H4 (cell line): ENCODE measurements around the gene SCUBE2. TPM values are rescaled to one million over a fixed set of nuclear protein-coding genes. Genes with fewer than 3 reads are reported as not detected.
A peak's percentile ranks its signal among the peaks of the same experiment; 100 is the strongest.
"Not testable (repeated sequence)": the region's sequence is repeated elsewhere in the genome, so short reads cannot be mapped to it uniquely, and the experiment has no call there.

ENCODE experiments used
- DNase-seq: peaks from one replicate; pipeline ENCODE4 v3.0.0-alpha.2; 2015; ENCODE audit warnings: low spot score
- total RNA-seq: library from RNA; depleted of rRNA; stranded (reverse); fragments of >200 nt; shearing (Covaris generic); gene quantifications from 2 replicates; pipeline ENCODE4 v1.2.3, GENCODE V29; 2014

Gene SCUBE2
- total RNA-seq, 1 experiment from 2014 or later, result 0.10 TPM

GRCh38 chr11:9109858-9110731 is 18.7 kb upstream of the SCUBE2 start:
- DNase-seq, result no peak

GRCh38 chr11:9104580-9104979 is 13.2 kb upstream of the SCUBE2 start:
- DNase-seq, result no peak

GRCh38 chr11:9103542-9104276 is 12.3 kb upstream of the SCUBE2 start:
- no peak for DNase-seq

DNA sequence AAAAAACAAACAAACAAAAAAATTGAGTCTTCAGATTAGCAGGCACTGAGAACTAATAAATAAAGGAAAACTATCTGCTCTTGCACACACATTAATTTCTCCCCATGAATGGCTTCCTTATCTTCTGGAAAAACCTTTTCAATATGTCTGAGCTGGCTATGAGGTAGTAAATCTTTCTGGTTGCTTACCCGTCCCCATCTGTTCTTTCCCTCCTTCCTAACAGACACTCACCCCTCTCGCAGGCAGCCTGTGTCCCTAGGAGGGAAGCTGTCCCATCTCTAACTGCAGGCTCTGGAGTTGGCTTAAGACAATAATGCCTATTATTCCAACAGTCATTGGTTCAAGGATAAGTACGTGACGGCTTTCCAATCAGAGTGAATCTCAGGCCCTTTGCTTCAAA is 8.2 kb upstream of the SCUBE2 start:
- no peak for DNase-seq

DNA sequence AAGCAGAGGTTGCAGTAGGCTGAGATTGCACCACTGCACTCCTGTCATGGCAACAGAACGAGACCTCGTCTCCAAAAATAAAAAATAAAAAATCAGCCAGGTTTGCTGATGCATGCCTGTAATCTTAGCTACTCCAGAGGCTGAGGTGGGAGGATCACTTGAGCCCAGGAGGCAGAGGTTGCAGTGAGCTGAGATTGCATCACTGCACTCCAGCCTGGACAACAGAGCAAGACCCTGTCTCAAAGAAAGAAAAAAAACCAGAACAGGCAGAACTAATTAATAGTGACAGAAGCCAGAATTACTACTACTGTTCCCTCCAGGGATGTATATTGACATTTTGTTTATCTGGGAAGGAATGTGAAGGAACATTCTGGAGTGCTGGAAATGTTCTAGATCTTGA is 7.1 kb upstream of the SCUBE2 start:
- not testable (repeated sequence) for DNase-seq

DNA sequence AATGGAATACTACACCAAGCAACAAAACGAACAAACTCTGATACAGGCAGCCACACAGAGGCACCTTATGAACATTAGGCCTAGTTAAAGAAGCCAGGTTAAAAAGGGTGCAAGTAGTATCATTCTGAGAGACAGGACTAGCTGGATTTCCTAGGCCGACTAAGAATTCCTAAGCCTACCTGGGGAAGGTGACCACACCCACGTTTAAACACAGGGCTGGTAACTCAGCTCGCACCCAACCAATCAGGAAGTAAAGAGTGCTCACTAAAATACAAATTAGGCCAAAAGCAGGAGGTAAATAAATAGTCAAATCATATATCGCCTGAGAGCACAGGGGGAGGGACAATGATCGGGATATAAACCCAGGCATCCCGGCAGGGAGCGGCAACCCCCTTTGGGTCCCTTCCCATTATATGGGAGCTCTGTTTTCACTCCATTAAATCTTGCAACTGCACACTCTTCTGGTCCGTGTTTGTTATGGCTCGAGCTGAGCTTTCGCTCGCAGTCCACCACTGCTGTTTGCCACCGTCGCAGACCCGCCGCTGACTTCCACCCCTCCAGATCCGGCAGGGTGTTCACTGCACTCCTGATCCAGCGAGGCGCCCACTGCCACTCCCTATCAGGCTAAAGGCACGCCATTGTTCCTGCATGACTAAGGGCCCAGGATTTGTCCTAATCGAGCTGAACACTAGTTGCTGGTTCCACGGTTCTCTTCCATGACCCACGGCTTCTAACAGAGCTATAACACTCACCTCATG is 6.0 kb upstream of the SCUBE2 start:
- DNase-seq, result not testable (repeated sequence)

DNA sequence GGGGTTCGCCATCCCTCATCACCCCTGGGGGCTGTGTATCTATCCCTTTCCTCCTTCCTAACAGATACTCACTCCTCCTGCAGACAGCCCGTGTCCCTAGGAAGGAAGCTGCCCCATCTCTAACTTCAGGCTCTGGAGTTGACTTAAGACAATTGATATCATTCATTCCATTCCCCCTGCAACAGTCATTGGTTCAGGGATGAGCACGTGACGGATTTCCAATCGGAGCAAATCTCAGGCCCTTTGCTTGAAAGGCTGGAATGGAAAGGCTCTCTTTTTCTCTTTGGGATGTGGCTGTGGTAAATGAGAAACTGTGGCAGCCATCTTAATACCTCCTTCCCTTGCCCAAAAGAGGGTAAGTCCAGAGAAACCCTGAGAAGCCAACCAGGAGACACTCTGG is 5.0 kb upstream of the SCUBE2 start:
- DNase-seq, result no peak

DNA sequence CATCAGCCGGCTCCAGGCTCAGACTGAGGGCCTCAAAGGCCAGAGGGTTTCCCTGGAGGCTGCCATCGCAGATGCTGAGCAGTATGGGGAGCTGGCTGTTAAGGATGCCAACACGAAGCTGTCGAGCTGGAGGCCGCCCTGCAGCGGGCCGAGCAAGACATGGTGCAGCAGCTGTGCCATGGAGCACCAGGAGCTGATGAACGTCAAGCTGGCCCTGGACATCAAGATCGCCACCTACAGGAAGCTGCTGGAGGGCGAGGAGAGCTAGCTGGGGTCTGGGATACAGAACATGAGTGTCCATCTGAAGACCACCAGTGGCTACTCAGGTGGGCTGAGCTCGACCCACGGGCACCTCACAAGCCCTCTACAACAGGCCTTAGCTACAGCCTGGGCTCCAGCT is 4.0 kb upstream of the SCUBE2 start:
- no peak for DNase-seq

DNA sequence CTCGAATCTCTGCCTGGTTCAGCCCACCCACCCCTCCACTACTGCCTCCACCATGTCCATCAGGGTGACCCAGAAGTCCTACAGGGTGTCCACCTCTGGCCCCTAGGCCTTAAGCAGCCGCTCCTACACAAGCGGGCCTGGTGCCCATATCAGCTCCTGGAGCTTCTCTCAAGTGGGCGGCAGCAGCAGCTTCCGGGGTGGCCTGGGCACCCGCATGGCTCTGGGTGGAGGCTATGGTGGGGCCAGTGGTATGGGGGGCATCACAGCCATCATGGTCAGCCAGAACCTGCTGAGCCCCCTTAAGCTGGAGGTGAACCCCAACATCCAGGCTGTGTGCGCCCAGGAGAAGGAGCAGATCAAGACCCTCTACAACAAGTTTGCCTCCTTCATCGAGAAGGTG is 3.0 kb upstream of the SCUBE2 start:
- DNase-seq, result no peak

- DNase-seq, result no peak
These were observed 1.7 kb upstream of the SCUBE2 start for GRCh38 chr11:9092853-9093778.

- DNase-seq, result no peak
These were observed 673 bp upstream of the SCUBE2 start for GRCh38 chr11:9092072-9092471.

DNA sequence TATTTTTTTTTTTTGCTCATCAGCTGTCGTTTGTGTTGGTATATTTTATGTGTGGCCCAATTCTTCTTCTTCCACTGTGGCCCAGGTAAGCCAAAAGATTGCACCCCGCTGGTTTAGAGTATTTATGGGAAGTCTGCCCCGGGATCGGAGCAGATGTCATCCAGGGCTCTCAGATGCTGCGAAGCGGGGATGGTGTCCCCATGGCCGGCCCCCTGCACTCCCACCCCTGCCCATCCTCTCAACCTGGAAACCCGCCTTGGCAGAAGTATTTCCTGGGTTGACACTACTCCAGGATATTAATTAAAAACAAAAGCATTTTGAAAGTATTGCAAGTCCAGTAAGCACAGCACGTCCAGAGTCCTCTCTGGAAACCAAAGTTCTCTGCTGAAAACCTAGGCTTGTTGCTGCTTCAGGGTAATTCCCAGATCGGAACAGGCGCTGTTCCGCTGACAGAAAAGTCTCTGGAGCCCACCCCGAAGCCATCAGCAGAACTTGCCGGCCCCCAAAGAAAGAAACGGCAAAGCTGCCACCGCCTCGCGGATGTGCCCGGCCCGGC is 833 bp downstream of the SCUBE2 start:
- no peak for DNase-seq

GRCh38 chr11:9089636-9090035 is 1.8 kb downstream of the SCUBE2 start:
- DNase-seq, result no peak

GRCh38 chr11:9089061-9089460 is 2.3 kb downstream of the SCUBE2 start:
- DNase-seq, result peak; percentile 37

GRCh38 chr11:9082575-9082974 is 8.8 kb downstream of the SCUBE2 start:
- no peak for DNase-seq

DNA sequence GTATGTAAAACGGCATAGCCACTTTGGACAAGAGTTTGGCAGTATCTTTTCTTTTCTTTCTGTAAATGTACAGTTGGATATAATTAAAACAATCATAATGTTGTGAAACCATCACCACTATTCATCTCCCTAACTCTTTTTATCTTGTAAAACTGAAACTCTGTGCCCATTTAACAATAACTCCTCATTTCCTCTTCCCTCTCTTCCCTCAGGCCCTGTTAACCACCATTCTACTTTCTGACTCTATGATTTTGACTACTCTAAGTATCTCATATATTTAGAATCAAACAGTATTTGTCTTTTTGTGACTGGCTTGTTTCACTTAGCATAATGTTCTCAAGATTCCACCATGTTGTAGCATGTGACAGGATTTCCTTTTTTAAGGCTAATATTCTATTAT is 10.2 kb downstream of the SCUBE2 start:
- no peak for DNase-seq

GRCh38 chr11:9078113-9079086 is 13.0 kb downstream of the SCUBE2 start:
- no peak for DNase-seq

DNA sequence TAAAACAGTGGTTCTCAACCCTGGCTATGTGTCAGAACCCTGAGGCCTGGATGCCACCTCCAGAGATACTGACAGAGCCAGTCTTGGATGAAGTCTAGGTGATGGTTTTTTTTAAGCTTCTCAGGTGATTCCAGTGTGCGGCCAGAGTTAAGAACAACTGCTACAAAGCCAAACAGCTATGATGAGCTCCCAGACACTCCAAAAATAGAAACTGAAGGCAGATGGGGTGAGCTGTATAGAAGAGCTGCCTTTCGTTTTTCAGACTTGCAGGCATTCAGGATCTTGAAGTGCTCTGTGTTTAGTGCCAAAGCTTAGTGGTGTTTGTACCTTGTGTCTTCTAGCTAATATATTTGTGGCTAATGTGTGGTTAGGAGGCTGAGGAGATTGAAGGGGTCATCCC is 14.2 kb downstream of the SCUBE2 start:
- DNase-seq, result no peak

DNA sequence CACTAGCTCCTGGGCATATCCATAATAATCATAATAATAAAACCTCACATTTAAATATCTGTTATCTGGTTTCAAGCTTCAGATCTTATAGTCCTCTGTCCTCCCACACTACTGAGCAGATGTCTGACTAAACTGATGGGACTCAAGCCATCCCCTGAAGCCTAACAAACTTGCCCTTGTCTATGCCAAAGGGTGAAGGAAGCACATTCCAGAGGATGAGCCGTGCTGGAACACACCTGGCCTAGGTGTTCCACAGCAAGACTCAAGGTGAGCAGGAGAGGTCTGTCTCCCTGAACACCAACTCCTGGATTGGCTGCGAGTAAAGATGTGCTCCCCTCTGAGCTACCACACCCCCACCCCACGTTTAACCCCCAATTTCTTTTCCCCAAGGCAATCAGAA is 14.7 kb downstream of the SCUBE2 start:
- no peak for DNase-seq

DNA sequence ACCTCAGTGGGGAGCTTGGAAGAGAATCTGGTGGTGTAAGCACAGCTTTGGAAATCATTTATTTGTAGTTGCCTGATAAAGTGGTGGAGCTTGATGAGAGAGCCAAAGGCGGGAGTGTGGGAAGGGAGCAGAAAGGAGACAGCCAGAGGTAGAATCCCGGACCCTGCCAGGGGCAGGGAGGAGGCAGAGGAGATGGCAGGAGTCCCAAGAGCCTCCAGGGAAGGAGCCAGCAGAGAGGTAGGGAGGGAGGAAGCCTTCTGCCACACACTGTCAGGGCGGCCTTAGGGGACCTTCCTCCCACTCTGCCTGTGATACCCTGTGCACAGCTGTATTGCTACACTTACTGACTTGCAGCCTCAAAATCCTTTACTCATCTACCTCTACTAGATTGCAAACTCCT is 15.4 kb downstream of the SCUBE2 start:
- no peak for DNase-seq
